ENCODE measurements around the gene SLC1A5. TPM values are rescaled to one million over a fixed set of nuclear protein-coding genes. Genes with fewer than 3 reads are reported as not detected.
A peak's percentile ranks its signal among the peaks of the same experiment; 100 is the strongest.
"Not testable (repeated sequence)": the region's sequence is repeated elsewhere in the genome, so short reads cannot be mapped to it uniquely, and the experiment has no call there.

Gene SLC1A5
- polyA plus RNA-seq, 5 donors, result 67.2 to 103 (median 73.2) TPM

- DNase-seq, result no peak
Observed at GRCh38 chr19:46773018-46773399, 15.4 kb downstream of the SLC1A5 start.

DNA sequence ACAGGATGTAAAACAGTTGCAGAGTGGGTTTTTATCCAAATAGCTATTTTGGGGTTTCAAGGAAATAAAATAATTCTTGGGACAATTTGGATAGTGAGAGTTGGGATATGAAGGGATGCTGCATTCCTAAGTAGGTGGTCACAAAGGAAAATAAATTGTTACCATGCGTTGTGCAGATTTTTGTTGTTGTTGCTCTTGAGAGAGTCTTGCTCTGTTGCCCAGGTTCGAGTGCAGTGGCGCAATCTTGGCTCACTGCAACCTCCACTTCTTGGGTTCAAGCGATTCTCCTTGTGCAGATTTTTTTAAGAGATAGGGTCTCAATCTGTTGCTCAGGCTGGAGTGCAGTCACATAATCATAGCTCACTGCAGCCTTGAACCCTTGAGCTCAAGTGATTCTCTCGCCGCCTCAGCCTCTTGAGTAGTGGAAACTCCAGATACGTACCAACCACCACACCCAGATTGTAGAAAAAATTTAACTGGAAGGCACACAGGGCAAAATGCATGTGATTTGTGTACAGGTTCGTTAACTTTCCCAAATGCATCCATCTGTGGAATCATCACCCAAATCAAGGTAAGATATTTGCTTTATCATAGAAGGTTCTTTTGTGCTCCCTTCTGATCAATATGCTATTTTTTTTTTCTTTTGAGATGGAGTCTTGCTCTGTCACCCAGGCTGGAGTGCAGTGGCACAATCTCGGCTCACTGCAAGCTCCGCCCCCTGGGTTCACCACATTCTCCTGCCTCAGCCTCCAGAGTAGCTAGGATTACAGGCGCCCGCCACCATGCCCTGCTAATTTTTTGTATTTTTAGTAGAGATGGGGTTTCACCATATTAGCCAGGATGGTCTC is 16.0 kb downstream of the SLC1A5 start:
- DNase-seq, result no peak

- not testable (repeated sequence) for DNase-seq
Observed at GRCh38 chr19:46768746-46769145, 19.6 kb downstream of the SLC1A5 start.

DNA sequence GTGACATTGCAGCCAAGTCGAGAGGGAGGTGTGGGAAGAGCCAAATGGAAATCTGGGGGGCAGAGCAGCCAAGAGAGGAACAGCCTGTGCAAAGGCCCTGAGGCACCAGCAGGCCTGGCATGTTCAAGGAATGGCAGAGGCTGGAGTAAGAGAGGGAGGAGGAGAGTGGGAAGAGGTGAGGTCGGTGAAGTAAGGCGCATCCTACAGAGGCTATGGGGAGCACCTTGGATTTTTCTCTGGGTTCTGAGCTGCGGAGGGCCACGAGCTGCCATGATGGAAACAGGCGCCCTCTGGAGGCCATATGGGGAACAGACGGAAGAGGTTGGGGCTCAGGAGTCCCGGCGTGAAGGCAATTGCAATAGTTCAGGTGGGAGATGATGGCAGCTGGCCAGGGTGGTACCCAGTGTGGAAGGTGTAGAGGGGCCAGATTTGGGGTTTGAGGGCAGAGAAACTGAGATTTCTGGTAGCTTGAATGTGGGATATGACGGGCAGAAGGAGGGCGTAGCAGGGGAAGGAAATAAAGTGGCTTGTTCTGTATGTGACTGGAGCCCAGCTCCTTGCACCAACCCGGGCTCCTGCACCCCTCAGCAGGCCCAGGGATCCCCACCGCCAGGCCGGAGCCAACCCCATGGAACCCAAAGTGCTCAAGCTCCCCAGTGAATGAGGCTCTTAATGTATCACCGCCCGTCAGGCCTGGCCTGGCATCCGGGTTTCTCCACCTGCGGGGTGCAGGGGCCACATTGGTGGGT is 21.7 kb downstream of the SLC1A5 start:
- DNase-seq, result no peak

DNA sequence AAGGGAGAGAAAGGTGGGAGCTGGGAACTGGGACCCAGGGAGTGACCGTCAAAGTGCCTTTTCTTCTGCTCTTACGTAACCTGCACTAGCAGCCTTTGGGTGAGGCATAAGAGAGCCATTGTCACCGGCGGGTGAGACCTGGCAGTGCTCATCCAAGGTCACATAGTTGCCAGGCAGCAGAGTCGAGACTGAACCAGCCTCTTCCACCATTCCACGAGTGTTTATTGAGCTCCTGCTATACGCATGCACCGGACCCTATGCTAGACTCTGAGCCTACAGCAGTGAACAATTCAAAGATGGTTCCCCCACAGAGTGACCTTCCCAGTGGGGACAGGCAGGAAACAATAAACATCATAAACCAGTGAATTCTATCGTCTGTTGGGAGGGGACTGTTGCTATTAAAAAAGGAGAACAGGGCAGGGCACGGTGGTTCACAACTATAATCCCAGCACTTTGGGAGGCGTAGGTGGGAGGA is 23.5 kb downstream of the SLC1A5 start:
- DNase-seq, result no peak

DNA sequence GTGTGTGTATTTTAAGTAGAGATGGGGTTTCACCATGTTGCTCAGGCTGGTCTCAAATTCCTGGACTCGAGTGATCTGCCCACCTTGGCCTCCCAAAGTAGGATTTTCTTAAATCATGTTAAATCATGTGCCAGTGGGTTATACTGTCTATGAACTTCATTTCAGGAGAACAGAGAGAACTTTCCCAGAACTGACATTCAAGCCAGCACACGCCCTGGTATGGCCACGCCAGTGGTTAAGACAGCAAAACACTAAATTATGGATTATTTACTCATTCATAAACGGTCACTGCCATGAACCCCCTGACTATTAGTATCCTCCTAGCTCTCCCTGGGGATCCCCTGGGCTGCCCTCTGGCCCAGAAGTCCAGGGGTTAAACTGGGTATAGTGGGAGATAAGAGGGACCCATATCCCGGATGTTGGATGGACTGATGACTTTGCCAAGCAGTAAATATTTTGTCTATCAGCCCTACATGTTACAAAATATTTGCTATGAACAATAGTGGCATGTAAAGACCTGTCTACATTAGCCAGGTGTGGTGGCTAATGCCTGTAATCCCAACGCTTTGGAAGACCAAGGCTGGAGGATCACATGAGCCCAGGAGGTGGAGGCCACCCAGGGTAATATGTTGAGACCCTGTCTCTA is 26.0 kb downstream of the SLC1A5 start:
- DNase-seq, result no peak

GRCh38 chr19:46761418-46761831 is 27.0 kb downstream of the SLC1A5 start:
- DNase-seq, result no peak

- DNase-seq, result not testable (repeated sequence)
Observed at GRCh38 chr19:46760897-46761296, 27.5 kb downstream of the SLC1A5 start.

- no peak for DNase-seq
Observed at GRCh38 chr19:46760363-46760762, 28.0 kb downstream of the SLC1A5 start.

GRCh38 chr19:46759817-46760333 is 28.5 kb downstream of the SLC1A5 start:
- no peak for DNase-seq

- no peak for DNase-seq
Observed at GRCh38 chr19:46759206-46759605, 29.2 kb downstream of the SLC1A5 start.

DNA sequence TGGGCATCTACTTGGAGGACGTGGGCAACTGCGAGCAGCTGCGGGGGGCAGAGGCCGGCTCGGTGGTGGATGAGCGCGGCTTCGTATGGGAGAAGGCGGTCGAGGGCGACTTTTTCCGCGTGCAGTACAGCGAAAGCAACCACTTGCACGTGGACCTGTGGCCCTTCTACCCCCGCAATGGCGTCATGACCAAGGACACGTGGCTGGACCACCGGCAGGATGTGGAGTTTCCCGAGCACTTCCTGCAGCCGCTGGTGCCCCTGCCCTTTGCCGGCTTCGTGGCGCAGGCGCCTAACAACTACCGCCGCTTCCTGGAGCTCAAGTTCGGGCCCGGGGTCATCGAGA is 31.9 kb downstream of the SLC1A5 start:
- no peak for DNase-seq

DNA sequence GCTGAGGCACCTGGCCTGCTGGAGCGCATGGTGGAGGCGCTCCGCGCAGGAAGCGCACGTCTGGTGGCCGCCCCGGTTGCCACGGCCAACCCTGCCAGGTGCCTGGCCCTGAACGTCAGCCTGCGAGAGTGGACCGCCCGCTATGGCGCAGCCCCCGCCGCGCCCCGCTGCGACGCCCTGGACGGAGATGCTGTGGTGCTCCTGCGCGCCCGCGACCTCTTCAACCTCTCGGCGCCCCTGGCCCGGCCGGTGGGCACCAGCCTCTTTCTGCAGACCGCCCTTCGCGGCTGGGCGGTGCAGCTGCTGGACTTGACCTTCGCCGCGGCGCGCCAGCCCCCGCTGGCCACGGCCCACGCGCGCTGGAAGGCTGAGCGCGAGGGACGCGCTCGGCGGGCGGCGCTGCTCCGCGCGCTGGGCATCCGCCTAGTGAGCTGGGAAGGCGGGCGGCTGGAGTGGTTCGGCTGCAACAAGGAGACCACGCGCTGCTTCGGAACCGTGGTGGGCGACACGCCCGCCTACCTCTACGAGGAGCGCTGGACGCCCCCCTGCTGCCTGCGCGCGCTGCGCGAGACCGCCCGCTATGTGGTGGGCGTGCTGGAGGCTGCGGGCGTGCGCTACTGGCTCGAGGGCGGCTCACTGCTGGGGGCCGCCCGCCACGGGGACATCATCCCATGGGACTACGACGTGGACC is 32.4 kb downstream of the SLC1A5 start:
- DNase-seq, result no peak

DNA sequence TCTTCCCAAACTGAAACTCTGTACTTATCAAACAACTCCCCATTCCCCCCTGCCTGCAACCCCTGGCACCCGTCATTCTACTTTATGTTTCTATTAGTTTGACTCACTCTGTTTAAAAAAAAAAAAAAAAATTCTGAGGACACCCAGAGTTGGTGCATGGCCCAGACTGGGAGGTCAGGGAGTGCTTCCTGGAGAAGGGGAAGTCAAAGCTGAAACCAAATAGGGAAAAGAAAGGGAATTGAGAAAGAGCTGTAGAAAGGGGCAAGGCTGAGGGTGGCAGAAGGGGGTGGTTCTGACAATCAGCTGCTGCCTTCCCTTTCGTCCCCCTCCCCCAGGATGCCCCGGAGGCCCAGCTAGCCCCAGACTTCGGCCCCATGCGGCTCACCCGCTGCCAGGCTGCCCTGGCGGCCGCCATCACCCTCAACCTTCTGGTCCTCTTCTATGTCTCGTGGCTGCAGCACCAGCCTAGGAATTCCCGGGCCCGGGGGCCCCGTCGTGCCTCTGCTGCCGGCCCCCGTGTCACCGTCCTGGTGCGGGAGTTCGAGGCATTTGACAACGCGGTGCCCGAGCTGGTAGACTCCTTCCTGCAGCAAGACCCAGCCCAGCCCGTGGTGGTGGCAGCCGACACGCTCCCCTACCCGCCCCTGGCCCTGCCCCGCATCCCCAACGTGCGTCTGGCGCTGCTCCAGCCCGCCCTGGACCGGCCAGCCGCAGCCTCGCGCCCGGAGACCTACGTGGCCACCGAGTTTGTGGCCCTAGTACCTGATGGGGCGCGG is 33.1 kb downstream of the SLC1A5 start:
- DNase-seq, result no peak

GRCh38 chr19:46753420-46754155 is 34.8 kb downstream of the SLC1A5 start:
- DNase-seq, result no peak

DNA sequence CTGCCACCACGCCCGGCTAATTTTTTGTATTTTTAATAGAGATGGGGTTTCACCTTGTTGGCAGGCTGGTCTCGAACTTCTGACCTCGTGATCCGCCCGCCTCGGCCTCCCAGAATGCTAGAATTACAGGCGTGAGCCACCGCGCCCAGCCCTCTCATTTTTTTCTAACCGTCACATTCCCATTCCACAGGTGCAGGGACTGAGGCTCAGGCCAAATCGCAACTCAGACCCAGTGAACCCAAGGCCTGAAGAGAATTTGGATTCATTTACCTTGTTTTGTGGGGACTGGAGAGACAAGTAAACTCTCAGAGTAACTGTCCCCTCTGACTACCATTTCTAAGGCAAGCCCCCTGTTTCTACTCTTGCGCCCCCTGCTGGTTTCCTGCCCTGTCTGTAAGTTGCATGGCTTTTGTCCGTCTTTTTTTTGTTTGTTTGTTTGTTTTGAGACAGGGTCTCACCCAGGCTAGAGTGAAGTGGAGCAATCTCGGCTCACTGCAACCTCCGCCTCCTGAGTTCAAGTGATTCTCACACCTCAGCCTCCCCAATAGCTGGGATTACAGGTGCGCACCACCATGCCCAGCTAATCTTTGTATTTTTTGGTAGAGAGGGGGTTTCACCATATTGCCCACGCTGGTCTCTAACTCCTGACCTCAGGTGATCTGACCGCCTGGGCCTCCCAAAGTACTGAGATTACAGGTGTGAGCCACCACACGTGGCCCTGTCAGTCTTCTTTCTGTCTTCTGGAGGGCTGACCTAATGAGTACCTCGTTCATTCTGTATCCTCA is 39.9 kb downstream of the SLC1A5 start:
- DNase-seq, result no peak

DNA sequence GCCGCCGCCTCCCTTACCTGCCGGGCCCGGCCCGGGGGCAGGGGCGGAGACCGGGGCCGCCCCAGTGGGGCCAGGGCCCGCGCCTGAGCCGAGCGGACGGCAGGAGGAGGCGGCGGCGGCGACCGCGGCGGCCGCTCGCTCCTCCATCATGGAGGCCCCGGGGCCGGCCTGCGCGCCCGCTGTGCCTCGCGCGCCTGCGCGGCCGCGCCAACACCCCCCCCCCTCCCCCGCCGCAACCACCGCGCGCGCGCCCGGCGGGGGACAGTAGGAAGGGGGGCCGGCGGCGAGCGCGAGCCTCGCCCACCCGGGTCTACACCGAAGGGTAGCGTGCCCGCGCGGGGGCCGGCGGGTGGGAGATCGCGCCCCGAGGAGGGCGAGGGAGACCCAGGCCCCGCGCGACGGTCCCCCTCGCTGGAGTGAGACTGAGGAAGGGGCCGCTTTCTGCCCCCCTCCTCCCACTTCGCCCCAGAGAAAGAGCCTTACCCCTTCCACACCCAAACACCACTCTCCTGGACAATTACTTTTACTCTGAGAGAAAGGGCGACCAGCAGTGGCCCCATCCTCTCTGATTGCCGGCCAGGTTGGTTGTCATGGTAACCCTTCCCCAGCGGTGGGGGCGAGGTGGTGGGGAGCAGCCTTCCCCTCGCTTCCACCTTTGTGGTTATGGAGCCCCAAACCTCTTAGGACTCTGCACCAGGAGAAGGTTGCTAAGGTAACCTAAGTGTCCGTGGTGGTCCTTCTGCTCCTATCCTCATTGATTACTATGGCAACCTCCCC is 41.9 kb downstream of the SLC1A5 start, which contains the start of gene STRN4:
TSS of gene STRN4 (minus strand) at position 170 of the 777 bp plus-strand sequence. CDS start at position 150, 20 bp downstream.
- peak in 1 of 2 donors; percentile 57 for DNase-seq

Measured in right lung (tissue), 5 donors.